Chondrocyte (in vitro differentiated cells): Measurements from ENCODE around the gene PSG11. TPM values are rescaled to one million over a fixed set of nuclear protein-coding genes. Genes with fewer than 3 reads are reported as not detected.
"Not testable (repeated sequence)": the region's sequence is repeated elsewhere in the genome, so short reads cannot be mapped to it uniquely, and the experiment has no call there.

Source experiments
- DNase-seq: peaks from one replicate; pipeline ENCODE4 v3.0.0; 2021; ENCODE audit warnings: mixed read lengths, low spot score
- H3K27ac Mint-ChIP-seq: one replicate; pipeline ENCODE4 v1.8.0; 2021; ENCODE audit warnings: mild to moderate bottlenecking, moderate library complexity, mixed read lengths; ENCODE audit not compliant: unreplicated experiment
- H3K27me3 Mint-ChIP-seq: 2 replicates; pipeline ENCODE4 v1.8.0; 2021; ENCODE audit warnings: low read depth, mixed read lengths
- H3K36me3 Mint-ChIP-seq: 2 replicates; pipeline ENCODE4 v1.8.0; 2021; ENCODE audit warnings: low read depth, mixed read lengths
- H3K4me1 Mint-ChIP-seq: 2 replicates; pipeline ENCODE4 v1.8.0; 2021; ENCODE audit warnings: low read depth, mild to moderate bottlenecking, mixed read lengths
- H3K4me3 Mint-ChIP-seq: one replicate; pipeline ENCODE4 v1.8.0; 2021; ENCODE audit warnings: mild to moderate bottlenecking, moderate library complexity, mixed read lengths; ENCODE audit not compliant: unreplicated experiment
- H3K9me3 Mint-ChIP-seq: 2 replicates; pipeline ENCODE4 v1.8.0; 2021; ENCODE audit warnings: low read depth, mixed read lengths
- long read RNA-seq: library from polyadenylated mRNA; stranded (forward); transcript quantifications from one replicate; pipeline ENCODE4 v2.0.0, GENCODE V29; 2021
- total RNA-seq: library from RNA; stranded (reverse); gene quantifications from 3 replicates; pipeline ENCODE4 v1.2.1, GENCODE V29; 2021

Gene PSG11
- total RNA-seq, result not detected in 3 replicates
- long read RNA-seq, result 0 reads

- not testable (repeated sequence) for DNase-seq, H3K27me3 Mint-ChIP-seq, H3K4me1 Mint-ChIP-seq, H3K36me3 Mint-ChIP-seq, H3K27ac Mint-ChIP-seq, H3K4me3 Mint-ChIP-seq
- peaks cover 58% of the 10 kb centered on the region for H3K9me3 Mint-ChIP-seq
Measured at GRCh38 chr19:43026369-43026768, at the start of gene PSG11. Gene PSG11 (minus strand): TSS chr19:43026469. CDS start chr19:43026372, 97 bp downstream.

- not testable (repeated sequence) for H3K27ac Mint-ChIP-seq, H3K27me3 Mint-ChIP-seq, H3K4me1 Mint-ChIP-seq, DNase-seq, H3K36me3 Mint-ChIP-seq, H3K4me3 Mint-ChIP-seq
- H3K9me3 Mint-ChIP-seq, result peaks cover 54% of the 10 kb centered on the region
Measured at GRCh38 chr19:43062418-43062817, 36.1 kb upstream of the PSG11 start.

- H3K4me1 Mint-ChIP-seq, H3K36me3 Mint-ChIP-seq, DNase-seq, H3K27me3 Mint-ChIP-seq, H3K27ac Mint-ChIP-seq, H3K4me3 Mint-ChIP-seq: not testable (repeated sequence)
- peaks cover 60% of the 10 kb centered on the region for H3K9me3 Mint-ChIP-seq
Measured at GRCh38 chr19:43061326-43061725, 35.1 kb upstream of the PSG11 start.

- H3K4me3 Mint-ChIP-seq, DNase-seq, H3K36me3 Mint-ChIP-seq, H3K27me3 Mint-ChIP-seq, H3K27ac Mint-ChIP-seq, H3K4me1 Mint-ChIP-seq: not testable (repeated sequence)
- H3K9me3 Mint-ChIP-seq, result peaks cover 61% of the 10 kb centered on the region
Measured at GRCh38 chr19:43060254-43060653, 34.0 kb upstream of the PSG11 start.

- H3K9me3 Mint-ChIP-seq, result peaks cover 67% of the 10 kb centered on the region
- not testable (repeated sequence) for DNase-seq, H3K27me3 Mint-ChIP-seq, H3K4me1 Mint-ChIP-seq, H3K27ac Mint-ChIP-seq, H3K36me3 Mint-ChIP-seq, H3K4me3 Mint-ChIP-seq
Measured at GRCh38 chr19:43059482-43059881, 33.2 kb upstream of the PSG11 start.

GRCh38 chr19:43058440-43058839 is 32.2 kb upstream of the PSG11 start:
- H3K4me1 Mint-ChIP-seq, H3K27me3 Mint-ChIP-seq, H3K36me3 Mint-ChIP-seq, H3K4me3 Mint-ChIP-seq, DNase-seq, H3K27ac Mint-ChIP-seq: not testable (repeated sequence)
- peaks cover 72% of the 10 kb centered on the region for H3K9me3 Mint-ChIP-seq

GRCh38 chr19:43047966-43048365 is 21.7 kb upstream of the PSG11 start:
- peaks cover 23% of the 10 kb centered on the region for H3K9me3 Mint-ChIP-seq
- H3K4me3 Mint-ChIP-seq, result not testable (repeated sequence)

GRCh38 chr19:43046578-43046977 is 20.3 kb upstream of the PSG11 start:
- H3K36me3 Mint-ChIP-seq, H3K27me3 Mint-ChIP-seq, DNase-seq, H3K4me3 Mint-ChIP-seq, H3K4me1 Mint-ChIP-seq, H3K27ac Mint-ChIP-seq: not testable (repeated sequence)
- H3K9me3 Mint-ChIP-seq, result peaks cover 34% of the 10 kb centered on the region

More at GRCh38 chr19:43047966-43048365, 21.7 kb upstream of the PSG11 start:
- H3K27me3 Mint-ChIP-seq, DNase-seq, H3K4me1 Mint-ChIP-seq, H3K36me3 Mint-ChIP-seq, H3K27ac Mint-ChIP-seq: not testable (repeated sequence)

- H3K27me3 Mint-ChIP-seq, H3K27ac Mint-ChIP-seq, H3K4me1 Mint-ChIP-seq, H3K4me3 Mint-ChIP-seq, H3K36me3 Mint-ChIP-seq, DNase-seq: not testable (repeated sequence)
- peaks cover 28% of the 10 kb centered on the region for H3K9me3 Mint-ChIP-seq
Measured at GRCh38 chr19:43043492-43044180, 17.4 kb upstream of the PSG11 start.

- not testable (repeated sequence) for DNase-seq, H3K27ac Mint-ChIP-seq, H3K27me3 Mint-ChIP-seq, H3K4me3 Mint-ChIP-seq, H3K36me3 Mint-ChIP-seq, H3K4me1 Mint-ChIP-seq
- peaks cover 64% of the 10 kb centered on the region for H3K9me3 Mint-ChIP-seq
Measured at GRCh38 chr19:43031645-43032044, 5.4 kb upstream of the PSG11 start.
